MCF 10A (cell line): ENCODE data around the gene HLF. TPM values are rescaled to one million over a fixed set of nuclear protein-coding genes. Genes with fewer than 3 reads are reported as not detected.

Source experiments
- Bru-seq: library from RNA; stranded (reverse); fragments of 400-500 nt; gene quantifications from one replicate; lab custom pipeline; 2021; lab: Mats Ljungman, UMichigan
- BruChase-seq, 2 experiments: library from RNA; stranded (reverse); fragments of 400-500 nt; gene quantifications; one replicate each; lab custom pipeline; 2021; lab: Mats Ljungman, UMichigan
- BruUV-seq: library from RNA; stranded (reverse); fragments of 400-500 nt; replicated peaks from 2 replicates; lab custom pipeline; 2021; lab: Mats Ljungman, UMichigan
- CTCF ChIA-PET: fragments of 300-600 bp; sonication (Branson Sonifier 250); formaldehyde crosslinking; extraction: SDS; loops from one replicate; lab custom pipeline; 2021; ENCODE audit warnings: antibody characterized with exemption, inconsistent platforms; lab: Yijun Ruan, JAX
- POLR2A ChIA-PET: fragments of 300-600, 350-650 bp; sonication (Branson Sonifier 250); formaldehyde crosslinking; extraction: SDS; loops from one replicate; lab custom pipeline; 2020; ENCODE audit warnings: antibody characterized with exemption, inconsistent platforms; lab: Yijun Ruan, JAX
- DNase-seq: peaks from one replicate; pipeline ENCODE4 v3.0.0-alpha.2; 2018; ENCODE audit not compliant: unreplicated experiment
- H3K27ac Mint-ChIP-seq: one replicate; pipeline ENCODE4 v1.8.0; 2022; ENCODE audit warnings: mild to moderate bottlenecking, low read depth, mixed read lengths; ENCODE audit not compliant: unreplicated experiment
- H3K27me3 Mint-ChIP-seq: one replicate; pipeline ENCODE4 v1.8.0; 2022; ENCODE audit warnings: mixed read lengths; ENCODE audit not compliant: insufficient read depth, unreplicated experiment
- H3K36me3 Mint-ChIP-seq: one replicate; pipeline ENCODE4 v1.8.0; 2022; ENCODE audit warnings: mild to moderate bottlenecking, moderate library complexity, mixed read lengths; ENCODE audit not compliant: insufficient read depth, unreplicated experiment
- H3K4me1 Mint-ChIP-seq: one replicate; pipeline ENCODE4 v1.8.0; 2022; ENCODE audit warnings: mixed read lengths; ENCODE audit not compliant: insufficient read depth, unreplicated experiment
- H3K4me3 Mint-ChIP-seq: one replicate; pipeline ENCODE4 v1.8.0; 2022; ENCODE audit warnings: mild to moderate bottlenecking, moderate library complexity, mixed read lengths; ENCODE audit not compliant: unreplicated experiment
- H3K9me3 Mint-ChIP-seq: one replicate; pipeline ENCODE4 v1.8.0; 2022; ENCODE audit warnings: mixed read lengths; ENCODE audit not compliant: unreplicated experiment
- intact Hi-C: fragments of 100-400 bp; cut with micrococcal nuclease; formaldehyde crosslinking; loops from 2 replicates; pipeline ENCODE4 v1.14.1; 2022
- long read RNA-seq: library from polyadenylated mRNA; stranded (forward); transcript quantifications from one replicate; pipeline ENCODE4 v2.0.0, GENCODE V29; 2022
- total RNA-seq: library from RNA; stranded (reverse); gene quantifications from 2 replicates; pipeline ENCODE4 v1.2.3, GENCODE V29; 2022
- TF ChIP-seq, protein P1 (sequence below): fragments of 200-600 bp; IDR thresholded peaks from one replicate; pipeline ENCODE4 v1.8.0; 2022; ENCODE audit warnings: antibody characterized with exemption, mild to moderate bottlenecking; ENCODE audit not compliant: unreplicated experiment

Gene HLF, protein sequence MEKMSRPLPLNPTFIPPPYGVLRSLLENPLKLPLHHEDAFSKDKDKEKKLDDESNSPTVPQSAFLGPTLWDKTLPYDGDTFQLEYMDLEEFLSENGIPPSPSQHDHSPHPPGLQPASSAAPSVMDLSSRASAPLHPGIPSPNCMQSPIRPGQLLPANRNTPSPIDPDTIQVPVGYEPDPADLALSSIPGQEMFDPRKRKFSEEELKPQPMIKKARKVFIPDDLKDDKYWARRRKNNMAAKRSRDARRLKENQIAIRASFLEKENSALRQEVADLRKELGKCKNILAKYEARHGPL
- total RNA-seq: 0.23 and 0.66 TPM in 2 replicates
- Bru-seq, nascent RNA: percentile 24 among the genes with signal in this experiment
- percentile 22 among the genes with signal in this experiment for BruChase-seq, experiment 1, labeled RNA remaining after a 6-hour chase
- percentile 21 among the genes with signal in this experiment for BruChase-seq, experiment 2, labeled RNA remaining after a 2-hour chase
- long read RNA-seq, full-length matches to known transcripts: 1 of 1 reads
- long read RNA-seq, partial matches to known transcripts: 0 of 1 reads
- long read RNA-seq, other reads (novel, unspliced or antisense): 0 of 1 reads

DNA sequence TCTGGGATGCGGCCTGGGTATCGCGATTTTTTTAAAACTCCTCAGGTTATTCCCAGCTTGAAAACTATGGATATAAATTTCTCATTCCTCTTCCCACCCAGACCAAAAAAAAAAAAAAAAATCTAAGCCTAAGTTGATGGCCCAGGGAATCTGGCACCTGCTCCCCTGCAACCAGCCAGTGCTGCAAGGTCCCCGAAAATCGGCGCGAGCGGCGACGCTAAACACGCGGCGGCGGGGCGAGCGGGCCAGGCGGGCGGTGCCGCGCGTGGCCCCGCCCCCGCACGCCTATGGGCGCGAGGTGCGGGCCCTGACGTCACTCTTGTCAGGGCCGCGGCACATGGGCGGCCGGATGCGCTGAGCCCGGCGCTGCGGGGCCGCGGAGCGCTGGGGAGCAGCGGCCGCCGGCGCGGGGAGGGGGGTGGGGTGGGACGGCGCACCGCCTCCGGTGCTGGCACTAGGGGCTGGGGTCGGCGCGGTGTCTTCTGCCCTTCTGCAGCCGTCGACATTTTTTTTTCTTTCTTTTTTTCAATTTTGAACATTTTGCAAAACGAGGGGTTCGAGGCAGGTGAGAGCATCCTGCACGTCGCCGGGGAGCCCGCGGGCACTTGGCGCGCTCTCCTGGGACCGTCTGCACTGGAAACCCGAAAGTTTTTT is at the start of gene HLF:
Gene HLF (plus strand): TSS at position 316 of the 654 bp plus-strand sequence. CDS start 525 bp downstream, outside the sequence.
- ChIA-PET POLR2A (no interaction called here), CTCF (interaction anchor here (0.6 to 0.8 kb wide), 5 partner anchors 8 to 92 kb away, joined by 3 to 4 read pairs (median 3); no protein-coding TSS in a partner anchor)
- Mint-ChIP-seq H3K9me3 (no peaks in the 10 kb centered on the region), H3K4me1 (no peaks in the 10 kb centered on the region), H3K27ac (no peak within 1 kb of the TSS), H3K36me3 (no peaks in the 10 kb centered on the region), H3K27me3 (no peaks in the 10 kb centered on the region), H3K4me3 (peak within 1 kb of the TSS; percentile 19)
- no TSS peak for BruUV-seq
- TF ChIP-seq, protein P1, sequence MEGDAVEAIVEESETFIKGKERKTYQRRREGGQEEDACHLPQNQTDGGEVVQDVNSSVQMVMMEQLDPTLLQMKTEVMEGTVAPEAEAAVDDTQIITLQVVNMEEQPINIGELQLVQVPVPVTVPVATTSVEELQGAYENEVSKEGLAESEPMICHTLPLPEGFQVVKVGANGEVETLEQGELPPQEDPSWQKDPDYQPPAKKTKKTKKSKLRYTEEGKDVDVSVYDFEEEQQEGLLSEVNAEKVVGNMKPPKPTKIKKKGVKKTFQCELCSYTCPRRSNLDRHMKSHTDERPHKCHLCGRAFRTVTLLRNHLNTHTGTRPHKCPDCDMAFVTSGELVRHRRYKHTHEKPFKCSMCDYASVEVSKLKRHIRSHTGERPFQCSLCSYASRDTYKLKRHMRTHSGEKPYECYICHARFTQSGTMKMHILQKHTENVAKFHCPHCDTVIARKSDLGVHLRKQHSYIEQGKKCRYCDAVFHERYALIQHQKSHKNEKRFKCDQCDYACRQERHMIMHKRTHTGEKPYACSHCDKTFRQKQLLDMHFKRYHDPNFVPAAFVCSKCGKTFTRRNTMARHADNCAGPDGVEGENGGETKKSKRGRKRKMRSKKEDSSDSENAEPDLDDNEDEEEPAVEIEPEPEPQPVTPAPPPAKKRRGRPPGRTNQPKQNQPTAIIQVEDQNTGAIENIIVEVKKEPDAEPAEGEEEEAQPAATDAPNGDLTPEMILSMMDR: no peak
- DNase-seq: peak; percentile 47
- intact Hi-C loops: loop anchor here (2.0 kb wide), 1 partner anchor 26 kb away; no protein-coding TSS in a partner anchor

DNA sequence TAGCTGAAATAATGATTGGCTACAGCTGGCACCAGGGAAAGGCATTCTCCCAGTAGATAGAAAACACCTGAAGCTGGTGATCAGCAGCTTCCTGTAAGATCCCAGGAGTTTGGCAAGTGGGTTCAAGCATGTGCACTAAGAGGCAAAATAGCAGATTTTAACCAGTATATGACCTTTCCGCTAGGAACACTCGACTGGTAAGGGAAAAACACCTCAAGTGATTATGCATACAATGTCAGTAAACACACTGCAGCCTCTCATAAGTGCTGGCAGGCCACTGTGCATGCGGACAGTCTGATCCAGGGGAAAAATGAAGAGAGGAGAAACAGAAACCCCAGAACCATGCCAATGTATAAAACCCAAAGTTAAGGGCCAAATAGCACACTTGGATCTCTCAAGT is 49.0 kb upstream of the HLF start:
- intact Hi-C loops: no loop called here
- no peaks in the 10 kb centered on the region for H3K9me3 Mint-ChIP-seq
- no peak overlapping the region for H3K4me3 Mint-ChIP-seq
- H3K36me3 Mint-ChIP-seq: no peaks in the 10 kb centered on the region
- TF ChIP-seq, protein P1: no peak
- no peak overlapping the region for H3K27ac Mint-ChIP-seq
- DNase-seq: no peak
- CTCF ChIA-PET: no interaction called here
- H3K4me1 Mint-ChIP-seq: no peaks in the 10 kb centered on the region
- POLR2A ChIA-PET: no interaction called here
- BruUV-seq: no TSS peak
- no peaks in the 10 kb centered on the region for H3K27me3 Mint-ChIP-seq

DNA sequence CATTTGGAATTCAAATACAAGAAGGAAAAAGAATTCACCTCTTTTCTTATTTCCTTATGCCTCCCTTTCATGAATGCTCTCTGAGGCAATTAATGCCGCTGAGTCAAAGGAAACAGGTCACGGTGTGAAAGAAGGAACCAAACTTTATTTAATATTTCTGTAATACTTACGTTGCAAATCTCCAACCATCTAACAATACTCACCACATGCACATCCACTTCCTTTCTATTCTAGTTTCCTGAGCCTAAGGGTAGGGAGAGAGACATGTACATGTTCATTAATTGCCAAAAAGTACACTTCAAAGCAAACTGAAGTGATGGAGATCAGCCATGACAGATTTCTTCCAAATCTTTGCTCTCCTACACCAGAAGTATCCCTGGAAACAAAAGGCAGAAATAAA is 47.9 kb upstream of the HLF start:
- H3K27ac Mint-ChIP-seq: no peak overlapping the region
- no peak for DNase-seq
- H3K27me3 Mint-ChIP-seq: no peaks in the 10 kb centered on the region
- CTCF ChIA-PET: no interaction called here
- intact Hi-C loops: no loop called here
- H3K4me3 Mint-ChIP-seq: no peak overlapping the region
- TF ChIP-seq, protein P1: no peak
- no TSS peak for BruUV-seq
- no peaks in the 10 kb centered on the region for H3K36me3 Mint-ChIP-seq
- H3K4me1 Mint-ChIP-seq: no peaks in the 10 kb centered on the region
- POLR2A ChIA-PET: no interaction called here
- H3K9me3 Mint-ChIP-seq: no peaks in the 10 kb centered on the region

DNA sequence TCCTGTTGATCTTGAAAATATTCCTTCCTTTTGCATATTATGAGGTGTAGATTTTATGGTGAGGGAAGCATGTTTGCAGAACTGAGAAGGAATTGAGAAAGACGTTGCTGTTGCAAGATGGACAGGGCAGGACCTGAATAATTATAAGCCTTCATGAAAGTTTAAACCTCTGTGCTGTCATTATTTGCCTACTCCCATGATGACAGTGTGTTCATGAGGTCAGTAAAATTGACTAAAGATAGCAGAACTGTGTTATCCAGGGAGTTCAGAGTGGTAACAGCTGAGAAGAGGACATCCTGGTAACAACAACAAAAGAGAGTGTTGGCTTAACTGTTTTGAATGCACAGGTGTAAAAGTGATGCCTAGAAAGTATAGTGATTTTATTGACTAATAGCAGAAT is 45.3 kb upstream of the HLF start:
- CTCF ChIA-PET: no interaction called here
- no TSS peak for BruUV-seq
- Mint-ChIP-seq H3K9me3 (no peaks in the 10 kb centered on the region), H3K27ac (no peak overlapping the region), H3K4me1 (no peaks in the 10 kb centered on the region), H3K36me3 (no peaks in the 10 kb centered on the region), H3K4me3 (no peak overlapping the region), H3K27me3 (no peaks in the 10 kb centered on the region)
- intact Hi-C loops: no loop called here
- POLR2A ChIA-PET: no interaction called here
- TF ChIP-seq, protein P1: no peak
- no peak for DNase-seq
